Testis (tissue), 3 donors: Measurements from ENCODE around the gene TMEM272. TPM values are rescaled to one million over a fixed set of nuclear protein-coding genes. Genes with fewer than 3 reads are reported as not detected.

Experiments used
- DNase-seq: peaks from one replicate; pipeline ENCODE4 v3.0.0-alpha.2; 2019
- H3K27ac ChIP-seq, 2 donors: fragments of 200-600 bp; sonication (generic); one replicate each; pipeline ENCODE4 v1.5.1; 2019
- H3K27me3 ChIP-seq: fragments of 200-600 bp; sonication (generic); one replicate; pipeline ENCODE4 v1.5.1; 2019
- H3K36me3 ChIP-seq: fragments of 200-600 bp; sonication (generic); one replicate; pipeline ENCODE4 v1.5.1; 2017; ENCODE audit warnings: low read depth; ENCODE audit errors: missing control alignments
- H3K4me1 ChIP-seq: fragments of 200-600 bp; sonication (generic); one replicate; pipeline ENCODE4 v1.5.1; 2019
- H3K4me3 ChIP-seq, 2 donors: fragments of 200-600 bp; sonication (generic); one replicate each; pipeline ENCODE4 v1.5.1; 2017 to 2019
- H3K9me3 ChIP-seq: fragments of 200-600 bp; sonication (generic); one replicate; pipeline ENCODE4 v1.5.1; 2017
- CTCF ChIP-seq, 3 experiments: fragments of 450-650 bp in 2 of 3; fragments of 200-600 bp in 1 of 3; sonication (generic) in 1 of 3; IDR thresholded peaks; one replicate each; pipeline ENCODE4 v1.5.1; 2016 to 2019; ENCODE audit warnings: antibody characterized with exemption in 3 of 3, mild to moderate bottlenecking in 2 of 3, moderate library complexity in 1 of 3
- POLR2A ChIP-seq: fragments of 450-650 bp; IDR thresholded peaks from one replicate; pipeline ENCODE4 v1.6.1; 2017; ENCODE audit warnings: antibody characterized with exemption, mild to moderate bottlenecking, moderate library complexity
- WGBS, 2 donors: methylation state at CpG; one replicate each; pipeline ENCODE4 v1.1.5; 2018; 5-methylcytosine and 5-hydroxymethylcytosine counted together
- intact Hi-C: fragments of 100-400 bp; cut with DNase I; formaldehyde crosslinking; loops from one replicate; pipeline ENCODE4 v1.15.1; 2023; ENCODE audit warnings: low total_unique reads
- polyA plus RNA-seq: library from polyadenylated mRNA; stranded (reverse); fragments of 350-450 nt; fragmentation: Illumina TruSeq; extraction: RNeasy Lipid Tissue Mini Kit (QIAGEN cat#74804); gene quantifications from one replicate; pipeline ENCODE4 v1.2.3, GENCODE V29; 2014; ENCODE audit warnings: low read depth, low replicate concordance; ENCODE audit not compliant: insufficient read depth
- total RNA-seq, 2 donors: library from RNA; depleted of rRNA; stranded (reverse); fragments of >200 nt; gene quantifications; one replicate each; pipeline ENCODE4 v1.2.3, GENCODE V29; 2016

The TMEM272 gene
- total and polyA plus RNA-seq, 3 donors from 2014 or later, result 0.50 to 1.9 (median 1.7) TPM

GRCh38 chr13:51811920-51812451 is 33.0 kb downstream of the TMEM272 start:
- WGBS, 2 donors, result 60 to 69% methylated on average over 4 of the region's 4 CpGs
- Histone ChIP-seq H3K4me3 (no peak overlapping the region), H3K27ac (no peak overlapping the region), H3K27me3 (no peaks in the 10 kb centered on the region), H3K36me3 (no peaks in the 10 kb centered on the region), H3K9me3 (no peaks in the 10 kb centered on the region), H3K4me1 (peaks cover 11% of the 10 kb centered on the region)
- intact Hi-C loops, result no loop called here
- no peak for DNase-seq
- no peak for TF ChIP-seq POLR2A
- TF ChIP-seq CTCF (IDR thresholded peaks at IDR 0.05), result no peak

- DNase-seq, result no peak
- H3K36me3 ChIP-seq, result no peaks in the 10 kb centered on the region
- intact Hi-C loops, result no loop called here
- TF ChIP-seq CTCF (IDR thresholded peaks at IDR 0.05) (no peak), POLR2A (no peak)
- H3K27me3 ChIP-seq, result no peaks in the 10 kb centered on the region
- H3K4me3 ChIP-seq, result no peak overlapping the region
- H3K27ac ChIP-seq, result no peak overlapping the region
- no peaks in the 10 kb centered on the region for H3K9me3 ChIP-seq
- 77 to 81% methylated on average over 12 of the region's 12 CpGs for WGBS, 2 donors
- peaks cover 9% of the 10 kb centered on the region for H3K4me1 ChIP-seq
Observed at GRCh38 chr13:51811046-51811445, 33.9 kb downstream of the TMEM272 start.

- Histone ChIP-seq H3K27ac (no peak overlapping the region), H3K36me3 (no peaks in the 10 kb centered on the region), H3K9me3 (no peaks in the 10 kb centered on the region), H3K4me3 (no peak overlapping the region), H3K27me3 (no peaks in the 10 kb centered on the region), H3K4me1 (peaks cover 10% of the 10 kb centered on the region)
- intact Hi-C loops, result no loop called here
- TF ChIP-seq POLR2A (no peak), CTCF (IDR thresholded peaks at IDR 0.05) (no peak)
- DNase-seq, result no peak
Observed at GRCh38 chr13:51808811-51809210, 36.2 kb downstream of the TMEM272 start.

GRCh38 chr13:51807041-51807440 is 37.9 kb downstream of the TMEM272 start:
- DNase-seq, result no peak
- intact Hi-C loops, result no loop called here
- Histone ChIP-seq H3K4me1 (peaks cover 25% of the 10 kb centered on the region), H3K4me3 (no peak overlapping the region), H3K36me3 (no peaks in the 10 kb centered on the region), H3K27ac (no peak overlapping the region), H3K27me3 (no peaks in the 10 kb centered on the region), H3K9me3 (no peaks in the 10 kb centered on the region)
- WGBS, 2 donors, result 66 to 90% methylated on average over 5 of the region's 5 CpGs
- TF ChIP-seq POLR2A (no peak), CTCF (IDR thresholded peaks at IDR 0.05) (no peak)

GRCh38 chr13:51806566-51806965 is 38.4 kb downstream of the TMEM272 start:
- Histone ChIP-seq H3K36me3 (no peaks in the 10 kb centered on the region), H3K27me3 (no peaks in the 10 kb centered on the region), H3K27ac (no peak overlapping the region), H3K4me1 (peaks cover 28% of the 10 kb centered on the region), H3K4me3 (no peak overlapping the region), H3K9me3 (no peaks in the 10 kb centered on the region)
- WGBS, 2 donors, result 51 to 53% methylated on average over 2 of the region's 2 CpGs
- no peak for DNase-seq
- TF ChIP-seq POLR2A (no peak), CTCF (IDR thresholded peaks at IDR 0.05) (no peak)
- intact Hi-C loops, result no loop called here
